Stomach (tissue), 9 donors: ENCODE measurements around the gene FSHR. TPM values are rescaled to one million over a fixed set of nuclear protein-coding genes. Genes with fewer than 3 reads are reported as not detected.

Experiments used
- DNase-seq, 2 donors: peaks; one replicate each; pipeline versions ENCODE4 v3.0.0 to v3.0.0-alpha.2; 2013 to 2019
- H3K27ac ChIP-seq, 5 donors: fragments of 200-600 bp in 4 of 5; sonication (generic) in 4 of 5; one replicate each; pipeline ENCODE4 v1.5.1; 2013 to 2019; ENCODE audit warnings: mild to moderate bottlenecking in 1 of 5, moderate library complexity in 1 of 5
- H3K27me3 ChIP-seq, 3 donors: fragments of 200-600 bp; sonication (generic); one replicate each; pipeline ENCODE4 v1.5.1; 2017 to 2019; ENCODE audit warnings: mixed run types in 1 of 3
- H3K36me3 ChIP-seq, 4 donors: fragments of 200-600 bp; sonication (generic); 1 replicate in 3 of 4; 2 replicates in 1 of 4; pipeline ENCODE4 v1.5.1; 2016 to 2019
- H3K4me1 ChIP-seq, 4 donors: fragments of 200-600 bp; sonication (generic); one replicate each; pipeline ENCODE4 v1.5.1; 2016 to 2019
- H3K4me3 ChIP-seq, 4 donors: fragments of 200-600 bp; sonication (generic) in 3 of 4; one replicate each; pipeline ENCODE4 v1.5.1; 2016 to 2019; ENCODE audit warnings: mild to moderate bottlenecking in 1 of 4
- H3K9me3 ChIP-seq, 4 donors: fragments of 200-600 bp; sonication (generic); one replicate each; pipeline ENCODE4 v1.5.1; 2016 to 2019
- CTCF ChIP-seq, 7 experiments: fragments of 450-650 bp in 4 of 7; fragments of 200-600 bp in 3 of 7; sonication (generic) in 3 of 7; IDR thresholded peaks; one replicate each; pipeline ENCODE4 v1.5.1; 2016 to 2019; ENCODE audit warnings: antibody characterized with exemption in 7 of 7, control low read depth in 2 of 7, mild to moderate bottlenecking in 1 of 7
- EP300 ChIP-seq: sonication (generic); formaldehyde crosslinking; IDR thresholded peaks from one replicate; pipeline ENCODE4 v1.6.1; 2017; ENCODE audit warnings: antibody characterized with exemption
- POLR2A ChIP-seq, 4 donors: fragments of 450-650 bp; IDR thresholded peaks; one replicate each; pipeline ENCODE4 v1.6.1; 2016; ENCODE audit warnings: antibody characterized with exemption in 4 of 4, control low read depth in 2 of 4, mild to moderate bottlenecking in 1 of 4, moderate library complexity in 1 of 4
- POLR2AphosphoS5 ChIP-seq, 3 donors: sonication (generic); formaldehyde crosslinking; IDR thresholded peaks; one replicate each; pipeline ENCODE4 v1.6.1; 2016; ENCODE audit warnings: antibody characterized with exemption in 3 of 3
- WGBS, 5 donors: extraction: QIAGEN DNeasy Blood & Tissue Kit in 3 of 5; methylation state at CpG; one replicate each; pipeline versions ENCODE4 v1.1.5 to v1.1.7; 2013 to 2018; 5-methylcytosine and 5-hydroxymethylcytosine counted together
- intact Hi-C: fragments of 100-400 bp; cut with DNase I; formaldehyde crosslinking; loops from one replicate; pipeline ENCODE4 v1.15.1; 2023; ENCODE audit warnings: low total_unique reads
- polyA plus RNA-seq, 3 donors: library from polyadenylated mRNA; stranded (reverse); fragments of 200-250 nt; gene quantifications; one replicate each; pipeline ENCODE4 v1.2.3, GENCODE V29; 2013
- total RNA-seq, 5 donors: library from RNA; depleted of rRNA; stranded (reverse); fragments of >200 nt; gene quantifications; one replicate each; pipeline versions ENCODE4 v1.1.0 to v1.2.3, GENCODE V29; 2014 to 2016
- donor health status: healthy with polysubstance abuse.
- donor health status: Bipolar disorder and iron deficiency.
- donor health status: healthy.

FSHR gene
- total and polyA plus RNA-seq, 8 donors = not detected

GRCh38 chr2:49037197-49037596, 117.1 kb downstream of the FSHR start:
- Histone ChIP-seq H3K27me3 (no peaks in the 10 kb centered on the region), H3K27ac (no peak overlapping the region), H3K4me3 (no peak overlapping the region), H3K9me3 (no peaks in the 10 kb centered on the region), H3K4me1 (no peaks in the 10 kb centered on the region), H3K36me3 (no peaks in the 10 kb centered on the region)
- no peak for TF ChIP-seq POLR2A (IDR thresholded peaks at IDR 0.05)
- no peak for TF ChIP-seq EP300
- DNase-seq = no peak
- intact Hi-C loops = no loop called here

- no peak overlapping the region for H3K4me3 ChIP-seq
- no peaks in the 10 kb centered on the region for H3K9me3 ChIP-seq
- H3K27ac ChIP-seq = no peak overlapping the region
- TF ChIP-seq EP300 (no peak), CTCF (IDR thresholded peaks at IDR 0.05) (no peak), POLR2AphosphoS5 (IDR thresholded peaks at IDR 0.05) (no peak), POLR2A (IDR thresholded peaks at IDR 0.05) (no peak)
- no peaks in the 10 kb centered on the region for H3K27me3 ChIP-seq
- H3K36me3 ChIP-seq = no peaks in the 10 kb centered on the region
- H3K4me1 ChIP-seq = no peaks in the 10 kb centered on the region
- intact Hi-C loops = no loop called here
- 74 to 92% (median 79%) methylated on average over 1 of the region's 1 CpG for WGBS, 5 donors
- no peak for DNase-seq
Observed at GRCh38 chr2:49035481-49035880, 118.8 kb downstream of the FSHR start.

GRCh38 chr2:49033394-49034185, 120.7 kb downstream of the FSHR start:
- TF ChIP-seq CTCF (IDR thresholded peaks at IDR 0.05) (no peak), EP300 (no peak), POLR2AphosphoS5 (IDR thresholded peaks at IDR 0.05) (no peak), POLR2A (IDR thresholded peaks at IDR 0.05) (no peak)

GRCh38 chr2:49032936-49033335, 121.4 kb downstream of the FSHR start:
- Histone ChIP-seq H3K4me3 (no peak overlapping the region), H3K36me3 (no peaks in the 10 kb centered on the region), H3K27ac (no peak overlapping the region), H3K4me1 (no peaks in the 10 kb centered on the region), H3K9me3 (no peaks in the 10 kb centered on the region), H3K27me3 (no peaks in the 10 kb centered on the region)
- TF ChIP-seq EP300 (no peak), POLR2AphosphoS5 (IDR thresholded peaks at IDR 0.05) (no peak)
- WGBS, 5 donors = 42 to 60% (median 53%) methylated on average over 1 of the region's 1 CpG
- intact Hi-C loops = no loop called here
- no peak for DNase-seq

More at GRCh38 chr2:49033394-49034185, 120.7 kb downstream of the FSHR start:
- no peak overlapping the region for H3K27ac ChIP-seq
- intact Hi-C loops = no loop called here
- no peaks in the 10 kb centered on the region for H3K36me3 ChIP-seq
- no peak for DNase-seq
- H3K4me3 ChIP-seq = no peak overlapping the region
- WGBS, 5 donors = 49 to 63% (median 54%) methylated on average over 4 of the region's 4 CpGs
- H3K9me3 ChIP-seq = no peaks in the 10 kb centered on the region
- H3K4me1 ChIP-seq = no peaks in the 10 kb centered on the region
- H3K27me3 ChIP-seq = no peaks in the 10 kb centered on the region

GRCh38 chr2:49032126-49032525, 122.2 kb downstream of the FSHR start:
- intact Hi-C loops = no loop called here
- no peak overlapping the region for H3K4me3 ChIP-seq
- no peaks in the 10 kb centered on the region for H3K4me1 ChIP-seq
- no peaks in the 10 kb centered on the region for H3K9me3 ChIP-seq
- WGBS, 5 donors = 63 to 71% (median 66%) methylated on average over 1 of the region's 1 CpG
- no peaks in the 10 kb centered on the region for H3K36me3 ChIP-seq
- no peak for TF ChIP-seq POLR2A (IDR thresholded peaks at IDR 0.05)
- TF ChIP-seq EP300 = no peak
- no peak for TF ChIP-seq POLR2AphosphoS5 (IDR thresholded peaks at IDR 0.05)
- TF ChIP-seq CTCF (IDR thresholded peaks at IDR 0.05) = no peak
- no peak overlapping the region for H3K27ac ChIP-seq
- DNase-seq = no peak
- no peaks in the 10 kb centered on the region for H3K27me3 ChIP-seq
